Progenitor cell of endocrine pancreas (in vitro differentiated cells): ENCODE results near the gene TLL1. TPM values are rescaled to one million over a fixed set of nuclear protein-coding genes. Genes with fewer than 3 reads are reported as not detected.

Experiments
- DNase-seq: peaks from one replicate; pipeline ENCODE4 v3.0.0; 2021; ENCODE audit warnings: low spot score; ENCODE audit not compliant: unreplicated experiment
- H3K27ac Mint-ChIP-seq: 2 replicates; pipeline ENCODE4 v1.8.0; 2021; ENCODE audit warnings: mild to moderate bottlenecking, moderate library complexity, mixed read lengths
- H3K27me3 Mint-ChIP-seq: 2 replicates; pipeline ENCODE4 v1.8.0; 2021; ENCODE audit warnings: mixed read lengths
- H3K36me3 Mint-ChIP-seq: 2 replicates; pipeline ENCODE4 v1.8.0; 2022; ENCODE audit warnings: mixed read lengths; ENCODE audit not compliant: insufficient read depth
- H3K4me1 Mint-ChIP-seq: 2 replicates; pipeline ENCODE4 v1.8.0; 2021; ENCODE audit warnings: low read depth, mixed read lengths
- H3K4me3 Mint-ChIP-seq: 2 replicates; pipeline ENCODE4 v1.8.0; 2021; ENCODE audit warnings: low read depth, mild to moderate bottlenecking, moderate library complexity, mixed read lengths
- H3K9me3 Mint-ChIP-seq: 2 replicates; pipeline ENCODE4 v1.8.0; 2021; ENCODE audit warnings: low read depth, mixed read lengths
- total RNA-seq: library from RNA; stranded (reverse); gene quantifications from 2 replicates; pipeline ENCODE4 v1.2.1, GENCODE V29; 2021
- TF ChIP-seq, protein P1 (sequence below): fragments of 200-600 bp; sonication (generic); IDR thresholded peaks from one replicate; pipeline ENCODE4 v1.5.0; 2021; ENCODE audit warnings: antibody characterized with exemption, mild to moderate bottlenecking; ENCODE audit not compliant: unreplicated experiment

The TLL1 gene
- total RNA-seq, 1 donor from 2014 or later, result not detected

DNA sequence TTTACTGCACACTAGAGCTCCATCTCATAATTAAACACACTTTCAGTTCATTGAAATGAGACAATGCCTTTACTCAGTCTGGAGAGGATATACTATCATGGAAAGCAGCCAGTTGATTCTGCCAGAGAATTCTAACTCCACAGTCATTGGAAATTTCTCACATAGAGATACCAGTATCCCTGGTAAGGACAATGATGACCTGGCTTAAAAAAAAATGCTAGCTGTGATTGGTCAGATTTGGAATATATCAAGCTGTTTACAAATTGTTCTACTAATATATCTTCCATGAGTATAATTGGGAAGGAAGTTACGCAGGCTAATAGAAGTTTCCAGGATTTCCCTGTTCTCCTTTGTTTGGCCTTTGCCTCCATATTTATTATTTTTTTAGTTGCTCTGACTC, 34.5 kb upstream of the TLL1 start:
- DNase-seq, result no peak

DNA sequence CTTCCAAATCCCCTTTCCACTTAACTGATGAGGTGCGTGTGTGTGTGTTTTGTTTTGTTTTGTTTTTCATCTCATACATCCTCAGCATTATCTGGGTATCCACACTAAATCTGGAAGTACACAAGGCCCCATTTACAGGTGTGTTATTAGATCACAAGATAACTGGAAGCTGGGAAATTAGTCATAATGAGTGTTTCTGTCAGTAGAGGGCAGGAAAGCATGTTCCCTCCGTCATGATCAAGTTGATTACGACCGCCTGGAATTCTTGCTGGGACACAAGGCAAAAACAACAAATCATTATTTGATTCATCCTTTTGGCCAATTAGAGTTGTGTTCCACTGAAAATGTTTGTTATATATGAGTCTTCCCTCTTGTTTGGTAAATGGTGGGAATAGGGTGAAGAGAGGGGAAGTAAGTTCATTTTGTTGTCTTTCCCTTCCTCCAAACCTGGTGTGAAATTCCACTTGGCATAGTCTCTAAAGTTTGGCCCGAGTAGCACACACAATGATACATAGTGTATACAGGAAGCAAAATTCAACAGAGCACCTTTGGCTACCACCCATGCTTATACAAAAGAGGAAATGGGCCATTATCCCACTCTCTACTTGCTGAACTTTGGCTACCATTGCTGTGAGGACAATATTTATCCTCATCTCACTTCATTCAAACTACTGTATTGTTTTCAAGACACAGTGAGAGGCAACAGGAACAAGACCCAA, 33.3 kb upstream of the TLL1 start:
- Mint-ChIP-seq H3K27me3 (no peaks in the 10 kb centered on the region), H3K36me3 (no peaks in the 10 kb centered on the region), H3K4me1 (no peaks in the 10 kb centered on the region), H3K9me3 (no peaks in the 10 kb centered on the region), H3K27ac (no peak overlapping the region), H3K4me3 (no peak overlapping the region)
- no peak for DNase-seq
- TF ChIP-seq, protein P1, sequence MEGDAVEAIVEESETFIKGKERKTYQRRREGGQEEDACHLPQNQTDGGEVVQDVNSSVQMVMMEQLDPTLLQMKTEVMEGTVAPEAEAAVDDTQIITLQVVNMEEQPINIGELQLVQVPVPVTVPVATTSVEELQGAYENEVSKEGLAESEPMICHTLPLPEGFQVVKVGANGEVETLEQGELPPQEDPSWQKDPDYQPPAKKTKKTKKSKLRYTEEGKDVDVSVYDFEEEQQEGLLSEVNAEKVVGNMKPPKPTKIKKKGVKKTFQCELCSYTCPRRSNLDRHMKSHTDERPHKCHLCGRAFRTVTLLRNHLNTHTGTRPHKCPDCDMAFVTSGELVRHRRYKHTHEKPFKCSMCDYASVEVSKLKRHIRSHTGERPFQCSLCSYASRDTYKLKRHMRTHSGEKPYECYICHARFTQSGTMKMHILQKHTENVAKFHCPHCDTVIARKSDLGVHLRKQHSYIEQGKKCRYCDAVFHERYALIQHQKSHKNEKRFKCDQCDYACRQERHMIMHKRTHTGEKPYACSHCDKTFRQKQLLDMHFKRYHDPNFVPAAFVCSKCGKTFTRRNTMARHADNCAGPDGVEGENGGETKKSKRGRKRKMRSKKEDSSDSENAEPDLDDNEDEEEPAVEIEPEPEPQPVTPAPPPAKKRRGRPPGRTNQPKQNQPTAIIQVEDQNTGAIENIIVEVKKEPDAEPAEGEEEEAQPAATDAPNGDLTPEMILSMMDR, result no peak

More for the DNA sequence above, 34.5 kb upstream of the TLL1 start:
- no peaks in the 10 kb centered on the region for H3K36me3 Mint-ChIP-seq
- no peak overlapping the region for H3K27ac Mint-ChIP-seq
- no peak overlapping the region for H3K4me3 Mint-ChIP-seq
- no peaks in the 10 kb centered on the region for H3K4me1 Mint-ChIP-seq
- TF ChIP-seq, protein P1, result no peak
- no peaks in the 10 kb centered on the region for H3K9me3 Mint-ChIP-seq
- H3K27me3 Mint-ChIP-seq, result no peaks in the 10 kb centered on the region

DNA sequence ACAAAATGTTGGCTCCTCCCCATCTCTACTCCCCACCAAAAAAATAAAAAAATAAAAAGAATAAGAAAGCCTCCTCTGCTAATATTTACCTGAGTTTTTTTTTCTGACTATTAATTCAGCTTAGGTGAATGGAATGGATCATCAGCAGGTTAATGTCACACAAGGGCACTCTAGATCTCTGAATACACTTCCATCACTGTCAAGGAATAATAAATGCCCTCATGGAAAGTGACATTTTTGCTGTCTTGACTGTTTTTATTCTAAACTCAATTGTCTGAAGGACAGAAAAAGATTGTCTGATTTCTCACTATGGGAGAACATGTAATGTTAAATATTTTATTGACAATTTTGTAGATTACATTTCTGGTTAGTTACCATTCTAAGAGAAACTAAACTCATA, 30.4 kb upstream of the TLL1 start:
- Mint-ChIP-seq H3K27me3 (no peaks in the 10 kb centered on the region), H3K4me1 (no peaks in the 10 kb centered on the region), H3K4me3 (no peak overlapping the region), H3K27ac (no peak overlapping the region), H3K36me3 (no peaks in the 10 kb centered on the region), H3K9me3 (no peaks in the 10 kb centered on the region)
- TF ChIP-seq, protein P1, result no peak
- no peak for DNase-seq

DNA sequence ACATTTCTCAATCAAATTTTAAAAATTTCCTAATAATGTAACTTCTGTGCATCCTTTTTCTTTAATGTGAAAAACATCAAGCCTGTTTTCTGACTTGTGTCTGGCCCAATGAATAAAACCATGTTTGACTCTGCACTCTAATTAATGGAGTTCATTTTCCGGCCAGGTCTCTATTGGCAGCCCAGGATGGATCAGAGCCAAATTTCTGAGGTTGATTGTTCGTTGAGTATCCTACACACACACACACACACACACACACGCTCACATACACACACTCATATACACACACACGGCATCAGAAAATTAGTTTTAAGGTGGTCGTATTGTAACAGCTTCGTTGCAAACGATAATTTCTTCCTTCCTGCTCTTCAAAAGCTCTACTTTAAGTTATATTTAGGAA, 28.9 kb upstream of the TLL1 start:
- H3K9me3 Mint-ChIP-seq, result no peaks in the 10 kb centered on the region
- no peaks in the 10 kb centered on the region for H3K27me3 Mint-ChIP-seq
- H3K36me3 Mint-ChIP-seq, result no peaks in the 10 kb centered on the region
- no peak overlapping the region for H3K27ac Mint-ChIP-seq
- H3K4me1 Mint-ChIP-seq, result no peaks in the 10 kb centered on the region
- TF ChIP-seq, protein P1, result no peak
- H3K4me3 Mint-ChIP-seq, result no peak overlapping the region
- DNase-seq, result no peak

DNA sequence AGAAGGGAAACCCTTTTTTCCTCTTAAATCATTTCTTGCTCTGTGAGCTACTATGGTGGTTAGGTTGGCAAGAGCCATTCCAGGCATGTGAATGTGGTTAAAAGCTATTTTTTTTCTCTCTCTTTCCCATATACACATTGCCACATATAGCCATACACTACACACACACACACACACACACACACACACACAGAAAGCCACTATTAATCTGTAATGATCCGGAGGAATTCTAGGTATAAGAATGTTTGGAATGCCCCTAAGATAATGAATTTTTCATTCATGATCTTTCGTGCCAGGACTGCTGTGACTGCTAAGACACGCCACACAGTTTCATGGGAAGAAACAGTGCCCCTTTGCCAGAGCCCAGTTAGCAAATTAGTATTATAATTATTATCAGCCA, 21.8 kb upstream of the TLL1 start:
- Mint-ChIP-seq H3K4me3 (no peak overlapping the region), H3K36me3 (no peaks in the 10 kb centered on the region), H3K27ac (no peak overlapping the region), H3K27me3 (no peaks in the 10 kb centered on the region), H3K4me1 (no peaks in the 10 kb centered on the region), H3K9me3 (no peaks in the 10 kb centered on the region)
- DNase-seq, result no peak
- TF ChIP-seq, protein P1, result no peak
